K562 (cell line): ENCODE measurements around the gene GLI3. TPM values are rescaled to one million over a fixed set of nuclear protein-coding genes. Genes with fewer than 3 reads are reported as not detected.

Source experiments
- ATF4 ChIP-seq: fragments of 450-650 bp; formaldehyde crosslinking; IDR thresholded peaks from 2 replicates; pipeline ENCODE4 v1.4.0; 2022; ENCODE audit warnings: mild to moderate bottlenecking, moderate library complexity
- ELF2 ChIP-seq: fragments of 250-450 bp; sonication (Bioruptor Pico); IDR thresholded peaks from 2 replicates; pipeline ENCODE4 v1.5.0; 2021; ENCODE audit warnings: mild to moderate bottlenecking
- NCOA2 ChIP-seq, 2 experiments: fragments of 450-650 bp; IDR thresholded peaks; 2 replicates each; pipeline ENCODE4 v1.6.1; 2018; ENCODE audit warnings: mild to moderate bottlenecking in 2 of 2, moderate library complexity in 1 of 2; ENCODE audit not compliant: partially characterized antibody in 2 of 2
- SAP30 ChIP-seq: fragments of 200-600 bp; sonication (generic); IDR thresholded peaks from 2 replicates; pipeline ENCODE4 v1.6.1; 2012; ENCODE audit warnings: borderline replicate concordance, low read depth, mild to moderate bottlenecking, moderate library complexity, low read length, control low read depth, inconsistent platforms; ENCODE audit not compliant: insufficient read depth, poor library complexity, severe bottlenecking
- ZBTB17 ChIP-seq: fragments of 450-650 bp; formaldehyde crosslinking; IDR thresholded peaks from 2 replicates; pipeline ENCODE4 v1.4.0; 2020; ENCODE audit warnings: mild to moderate bottlenecking
- ZHX1 ChIP-seq: fragments of 150-350 bp; conservative IDR thresholded peaks from 2 replicates; pipeline ENCODE4 v1.6.1; 2014; ENCODE audit warnings: low read length
- ZNF24 ChIP-seq: fragments of 450-650 bp; IDR thresholded peaks from 2 replicates; pipeline ENCODE4 v1.6.1; 2016
- polyA plus RNA-seq, 8 experiments: library from polyadenylated mRNA; depleted of rRNA in 4 of 8; stranded (reverse) in 5 of 8; unstranded in 3 of 8; fragments of >200 nt; fragmentation: Nextera tagmentation in 2 of 8; fragmentation: Illumina TruSeq in 1 of 8; extraction: Ambion mirVana in 2 of 8; extraction: Trizol in 1 of 8; gene quantifications; 2 replicates each; pipeline versions ENCODE4 v1.2.1 to v1.2.3, GENCODE V29; 2011 to 2014; ENCODE audit warnings: inconsistent platforms in 1 of 8, missing spikeins in 1 of 8
- total RNA-seq, 7 experiments: library from RNA; depleted of rRNA in 6 of 7; stranded (reverse); fragments of >200 nt in 6 of 7; fragmentation: Illumina TruSeq in 2 of 7; extraction: Trizol in 2 of 7; gene quantifications; 2 replicates each; pipeline versions ENCODE4 v1.2.1 to v1.2.3, GENCODE V29; 2011 to 2021; ENCODE audit warnings: low replicate concordance in 1 of 7
- TF ChIP-seq, protein P1 (sequence below), 2 experiments: fragments of 450-650 bp; IDR thresholded peaks; 2 replicates each; pipeline ENCODE4 v1.6.1; 2016; ENCODE audit warnings: mild to moderate bottlenecking in 2 of 2, borderline replicate concordance in 1 of 2, low read depth in 1 of 2, moderate library complexity in 1 of 2

Gene GLI3
- total and polyA plus RNA-seq, 9 of the 15 experiments (the other 6 are each of a cell fraction or from before 2014, with no cell fraction given): 0.01 to 0.18 (median 0.07) TPM; not detected in 6

GRCh38 chr7:41924796-41925195, 312.2 kb downstream of the GLI3 start (continued):
- TF ChIP-seq, protein P1, sequence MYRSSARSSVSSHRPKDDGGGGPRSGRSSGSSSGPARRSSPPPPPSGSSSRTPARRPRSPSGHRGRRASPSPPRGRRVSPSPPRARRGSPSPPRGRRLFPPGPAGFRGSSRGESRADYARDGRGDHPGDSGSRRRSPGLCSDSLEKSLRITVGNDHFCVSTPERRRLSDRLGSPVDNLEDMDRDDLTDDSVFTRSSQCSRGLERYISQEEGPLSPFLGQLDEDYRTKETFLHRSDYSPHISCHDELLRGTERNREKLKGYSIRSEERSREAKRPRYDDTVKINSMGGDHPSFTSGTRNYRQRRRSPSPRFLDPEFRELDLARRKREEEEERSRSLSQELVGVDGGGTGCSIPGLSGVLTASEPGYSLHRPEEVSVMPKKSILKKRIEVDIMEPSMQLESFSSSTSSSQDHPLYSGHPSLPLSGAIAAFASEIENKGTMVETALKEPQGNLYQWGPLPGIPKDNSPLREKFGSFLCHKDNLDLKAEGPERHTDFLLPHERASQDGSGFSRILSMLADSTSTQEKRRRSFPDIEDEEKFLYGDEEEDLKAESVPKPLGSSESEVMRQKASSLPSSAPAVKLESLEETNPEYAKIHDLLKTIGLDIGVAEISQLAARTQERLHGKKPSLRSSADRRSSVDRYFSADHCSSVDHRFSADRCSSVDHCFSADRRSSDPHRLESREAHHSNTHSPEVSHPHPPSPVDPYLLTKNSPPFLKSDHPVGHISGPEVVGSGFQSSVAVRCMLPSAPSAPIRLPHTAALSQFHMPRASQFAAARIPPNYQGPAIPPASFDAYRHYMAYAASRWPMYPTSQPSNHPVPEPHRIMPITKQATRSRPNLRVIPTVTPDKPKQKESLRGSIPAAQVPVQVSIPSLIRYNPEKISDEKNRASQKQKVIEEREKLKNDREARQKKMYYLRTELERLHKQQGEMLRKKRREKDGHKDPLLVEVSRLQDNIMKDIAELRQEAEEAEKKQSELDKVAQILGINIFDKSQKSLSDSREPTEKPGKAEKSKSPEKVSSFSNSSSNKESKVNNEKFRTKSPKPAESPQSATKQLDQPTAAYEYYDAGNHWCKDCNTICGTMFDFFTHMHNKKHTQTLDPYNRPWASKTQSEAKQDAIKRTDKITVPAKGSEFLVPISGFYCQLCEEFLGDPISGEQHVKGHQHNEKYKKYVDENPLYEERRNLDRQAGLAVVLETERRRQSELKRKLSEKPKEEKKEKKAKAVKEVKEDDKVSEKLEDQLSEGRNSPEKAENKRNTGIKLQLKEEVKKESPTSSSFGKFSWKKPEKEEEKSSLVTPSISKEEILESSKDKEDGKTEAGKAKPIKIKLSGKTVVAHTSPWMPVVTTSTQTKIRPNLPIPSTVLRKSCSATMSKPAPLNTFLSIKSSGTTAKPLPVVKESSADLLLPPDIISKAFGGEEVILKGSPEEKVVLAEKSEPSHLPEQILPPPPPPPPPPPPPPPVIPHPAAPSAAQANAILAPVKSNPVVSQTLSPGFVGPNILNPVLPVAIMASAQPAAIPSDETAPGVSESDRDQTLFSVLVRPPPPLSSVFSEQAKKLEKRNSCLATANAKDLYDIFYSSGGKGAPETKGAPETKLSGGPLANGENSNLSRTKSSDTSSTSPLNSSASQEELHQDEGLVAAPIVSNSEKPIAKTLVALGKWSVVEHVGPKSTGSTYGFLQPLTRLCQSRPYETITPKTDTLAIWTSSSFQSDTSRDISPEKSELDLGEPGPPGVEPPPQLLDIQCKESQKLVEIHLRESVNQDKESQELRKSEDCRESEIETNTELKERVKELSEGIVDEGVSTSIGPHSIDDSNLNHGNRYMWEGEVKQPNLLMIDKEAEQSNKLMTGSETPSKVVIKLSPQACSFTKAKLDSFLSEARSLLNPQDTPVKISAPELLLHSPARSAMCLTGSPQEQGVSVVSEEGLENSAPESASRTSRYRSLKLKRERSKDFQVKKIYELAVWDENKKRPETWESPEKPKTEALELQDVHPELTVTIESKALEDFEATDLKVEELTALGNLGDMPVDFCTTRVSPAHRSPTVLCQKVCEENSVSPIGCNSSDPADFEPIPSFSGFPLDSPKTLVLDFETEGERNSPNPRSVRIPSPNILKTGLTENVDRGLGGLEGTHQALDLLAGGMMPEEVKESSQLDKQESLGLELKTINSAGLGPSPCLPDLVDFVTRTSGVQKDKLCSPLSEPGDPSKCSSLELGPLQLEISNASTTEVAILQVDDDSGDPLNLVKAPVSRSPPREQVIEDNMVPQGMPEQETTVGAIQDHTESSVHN (IDR thresholded peaks at IDR 0.05; ENCODE audit: borderline replicate concordance in 1 of 2, low read depth in 1 of 2): no peak
- TF ChIP-seq ELF2 (CRISPR knock-in tag): no peak
- TF ChIP-seq SAP30: no peak
- TF ChIP-seq ZBTB17 (CRISPR knock-in tag): no peak
- no peak for TF ChIP-seq ZNF24
- no peak for TF ChIP-seq NCOA2 (IDR thresholded peaks at IDR 0.05; ENCODE audit: partially characterized antibody in 2 of 2)
- TF ChIP-seq ZHX1: no peak
- no peak for TF ChIP-seq ATF4 (CRISPR knock-in tag)
- TF ChIP-seq, all 486 proteins: peak for 0
